Peyer's patch (tissue), 4 donors: ENCODE results near the gene ST3GAL4.

Experiments used
- POLR2A ChIP-seq, 2 donors: fragments of 450-650 bp; IDR thresholded peaks; one replicate each; pipeline ENCODE4 v1.5.1; 2017; ENCODE audit warnings: antibody characterized with exemption in 2 of 2, mild to moderate bottlenecking in 2 of 2, moderate library complexity in 2 of 2
- TF ChIP-seq, protein P1 (sequence below), 6 experiments: fragments of 450-650 bp in 4 of 6; fragments of 200-600 bp in 2 of 6; sonication (generic) in 1 of 6; IDR thresholded peaks; one replicate each; pipeline ENCODE4 v1.5.1; 2017 to 2019; ENCODE audit warnings: antibody characterized with exemption in 6 of 6, mild to moderate bottlenecking in 3 of 6, moderate library complexity in 1 of 6

DNA sequence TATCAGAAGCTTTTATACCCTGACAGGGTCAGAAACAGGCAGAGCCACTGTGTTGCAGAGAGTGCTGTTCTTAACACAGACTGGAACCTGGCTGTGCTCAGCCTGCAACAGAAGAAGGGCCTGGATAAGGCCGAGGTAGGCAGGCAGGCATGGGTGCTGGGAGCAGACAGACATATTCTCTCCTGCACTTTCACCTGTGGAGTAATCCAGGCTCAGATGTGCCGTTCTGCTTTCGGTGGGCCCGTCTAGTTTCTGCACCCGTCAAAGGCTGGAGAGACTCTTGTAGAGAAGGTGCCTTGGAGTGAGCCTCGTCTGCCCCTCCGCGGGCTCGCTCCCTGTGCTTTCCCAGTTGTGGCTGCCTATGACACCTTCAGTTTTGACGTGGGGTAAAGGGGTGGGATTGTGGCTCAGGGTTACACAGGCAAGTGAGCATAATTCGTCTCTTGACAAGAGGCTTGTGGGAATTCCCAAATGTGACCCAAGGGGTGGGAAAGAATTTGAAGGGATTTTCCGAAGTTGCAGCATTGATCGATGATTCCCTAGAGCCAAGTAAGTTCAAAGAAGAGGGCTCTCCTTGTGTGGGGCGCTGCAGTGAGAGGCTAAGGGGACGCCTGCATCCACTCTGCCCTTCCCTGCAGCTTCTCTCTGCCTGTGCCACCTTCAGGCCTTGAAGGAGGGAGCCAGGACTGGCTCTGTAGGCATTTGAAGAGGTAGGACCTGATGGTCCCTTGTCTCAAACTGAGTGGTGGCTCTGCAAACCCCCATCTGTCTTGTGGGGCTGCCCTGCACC is 16.2 kb upstream of the ST3GAL4 start:
- TF ChIP-seq, protein P1, sequence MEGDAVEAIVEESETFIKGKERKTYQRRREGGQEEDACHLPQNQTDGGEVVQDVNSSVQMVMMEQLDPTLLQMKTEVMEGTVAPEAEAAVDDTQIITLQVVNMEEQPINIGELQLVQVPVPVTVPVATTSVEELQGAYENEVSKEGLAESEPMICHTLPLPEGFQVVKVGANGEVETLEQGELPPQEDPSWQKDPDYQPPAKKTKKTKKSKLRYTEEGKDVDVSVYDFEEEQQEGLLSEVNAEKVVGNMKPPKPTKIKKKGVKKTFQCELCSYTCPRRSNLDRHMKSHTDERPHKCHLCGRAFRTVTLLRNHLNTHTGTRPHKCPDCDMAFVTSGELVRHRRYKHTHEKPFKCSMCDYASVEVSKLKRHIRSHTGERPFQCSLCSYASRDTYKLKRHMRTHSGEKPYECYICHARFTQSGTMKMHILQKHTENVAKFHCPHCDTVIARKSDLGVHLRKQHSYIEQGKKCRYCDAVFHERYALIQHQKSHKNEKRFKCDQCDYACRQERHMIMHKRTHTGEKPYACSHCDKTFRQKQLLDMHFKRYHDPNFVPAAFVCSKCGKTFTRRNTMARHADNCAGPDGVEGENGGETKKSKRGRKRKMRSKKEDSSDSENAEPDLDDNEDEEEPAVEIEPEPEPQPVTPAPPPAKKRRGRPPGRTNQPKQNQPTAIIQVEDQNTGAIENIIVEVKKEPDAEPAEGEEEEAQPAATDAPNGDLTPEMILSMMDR (IDR thresholded peaks at IDR 0.05), result no peak
- TF ChIP-seq POLR2A (IDR thresholded peaks at IDR 0.05), result no peak
